Breast epithelium (tissue), 3 donors: ENCODE data around the gene FUZ.

Experiments
- CTCF ChIP-seq, 3 donors: fragments of 450-650 bp; IDR thresholded peaks; one replicate each; pipeline ENCODE4 v1.5.1; 2016 to 2017; ENCODE audit warnings: antibody characterized with exemption in 3 of 3, mild to moderate bottlenecking in 3 of 3, moderate library complexity in 3 of 3
- POLR2AphosphoS5 ChIP-seq, 3 donors: sonication (generic); formaldehyde crosslinking; IDR thresholded peaks; one replicate each; pipeline ENCODE4 v1.6.1; 2017; ENCODE audit warnings: antibody characterized with exemption in 3 of 3

- no peak for TF ChIP-seq CTCF (IDR thresholded peaks at IDR 0.05)
- no peak for TF ChIP-seq POLR2AphosphoS5 (IDR thresholded peaks at IDR 0.05)
Measured at GRCh38 chr19:49801401-49801888, 11.6 kb downstream of the FUZ start.
